Measurements from ENCODE around the gene SUGT1.

Gene SUGT1

DNA sequence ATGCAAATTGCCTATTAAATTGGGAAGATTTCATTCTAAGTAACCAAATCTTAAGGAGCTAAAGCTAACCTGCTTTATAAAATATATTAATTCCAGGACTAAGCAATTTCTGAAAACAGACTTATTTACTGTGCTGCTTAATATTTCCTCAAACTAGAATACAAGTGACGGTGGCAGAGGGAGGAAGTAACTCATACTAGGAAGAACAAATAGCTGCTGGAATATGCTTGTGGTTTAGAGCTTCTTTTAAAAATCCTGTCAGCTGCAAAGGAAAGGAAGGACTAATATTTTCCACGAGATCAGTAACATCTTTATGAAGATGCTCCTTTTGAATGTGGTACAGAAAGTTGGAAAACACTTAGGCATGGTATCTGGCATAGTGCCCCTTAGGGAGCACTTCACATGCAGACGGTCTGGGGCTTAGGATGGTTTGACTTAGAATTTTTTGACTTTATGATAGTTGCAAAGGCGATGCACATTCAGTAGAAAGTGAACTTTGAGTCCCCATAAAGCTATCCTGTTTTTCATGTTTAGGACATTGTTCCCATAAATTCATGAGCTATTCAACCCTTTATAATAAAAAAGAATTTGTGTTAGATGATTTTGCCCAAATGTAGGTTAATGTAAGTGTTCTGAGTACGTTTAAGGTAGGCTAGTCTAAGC, 13.8 kb upstream of the SUGT1 start:
- Histone ChIP-seq H3K9ac (ENCODE audit: low read length) (no peak overlapping the region), H3K36me3 (ENCODE audit: control insufficient read depth, insufficient read depth, low read length) (peaks cover 3% of the 10 kb centered on the region), H3K4me3 (ENCODE audit: low read length) (no peak overlapping the region), H3K27ac (ENCODE audit: low read depth, low read length) (no peak overlapping the region), H3K4me1 (ENCODE audit: control insufficient read depth, insufficient read depth, low read length) (no peaks in the 10 kb centered on the region), H3K27me3 (ENCODE audit: control insufficient read depth, insufficient read depth, low read length) (no peaks in the 10 kb centered on the region)

GRCh38 chr13:52642131-52642530, 10.5 kb upstream of the SUGT1 start, which contains the start of gene HNRNPA1L2:
HNRNPA1L2 (plus strand) TSS chr13:52642431; CDS start chr13:52642493, 62 bp downstream.
- Histone ChIP-seq H3K36me3 (ENCODE audit: control insufficient read depth, insufficient read depth, low read length) (peaks cover 3% of the 10 kb centered on the region), H3K27me3 (ENCODE audit: control insufficient read depth, insufficient read depth, low read length) (no peaks in the 10 kb centered on the region), H3K9ac (ENCODE audit: low read length) (no peak within 1 kb of the TSS), H3K27ac (ENCODE audit: low read depth, low read length) (no peak within 1 kb of the TSS), H3K4me3 (ENCODE audit: low read length) (no peak within 1 kb of the TSS), H3K4me1 (ENCODE audit: control insufficient read depth, insufficient read depth, low read length) (no peaks in the 10 kb centered on the region)

DNA sequence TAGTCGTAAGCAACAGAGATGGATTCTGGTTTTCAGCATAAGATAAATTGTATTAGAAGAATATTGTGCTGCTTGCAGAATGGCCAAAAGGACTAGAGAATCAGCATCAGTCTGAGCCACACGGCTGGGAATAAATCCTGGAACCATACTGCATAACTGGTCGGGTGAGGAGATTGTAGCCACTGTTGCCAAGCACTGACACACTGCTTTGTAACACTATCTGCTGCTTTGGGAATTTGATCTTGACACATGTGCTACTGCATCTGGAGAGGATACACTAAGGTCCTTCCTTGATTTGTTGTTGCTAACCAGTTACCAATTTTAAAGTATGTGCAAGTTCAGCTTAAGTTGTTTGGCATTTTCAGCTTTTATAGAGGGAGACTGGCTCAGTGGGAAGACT, 8.5 kb upstream of the SUGT1 start:
- Histone ChIP-seq H3K27ac (ENCODE audit: low read depth, low read length) (no peak overlapping the region), H3K4me1 (ENCODE audit: control insufficient read depth, insufficient read depth, low read length) (no peaks in the 10 kb centered on the region), H3K4me3 (ENCODE audit: low read length) (no peak overlapping the region), H3K27me3 (ENCODE audit: control insufficient read depth, insufficient read depth, low read length) (no peaks in the 10 kb centered on the region), H3K36me3 (ENCODE audit: control insufficient read depth, insufficient read depth, low read length) (peaks cover 3% of the 10 kb centered on the region), H3K9ac (ENCODE audit: low read length) (no peak overlapping the region)

GRCh38 chr13:52646967-52647366, 5.7 kb upstream of the SUGT1 start:
- Histone ChIP-seq H3K27ac (ENCODE audit: low read depth, low read length) (no peak overlapping the region), H3K27me3 (ENCODE audit: control insufficient read depth, insufficient read depth, low read length) (no peaks in the 10 kb centered on the region), H3K4me3 (ENCODE audit: low read length) (no peak overlapping the region)

GRCh38 chr13:52650731-52651130, 1.9 kb upstream of the SUGT1 start:
- no peaks in the 10 kb centered on the region for H3K36me3 ChIP-seq (ENCODE audit: control insufficient read depth, insufficient read depth, low read length)
- H3K4me1 ChIP-seq (ENCODE audit: control insufficient read depth, insufficient read depth, low read length): peaks cover 10% of the 10 kb centered on the region
- no peaks in the 10 kb centered on the region for H3K27me3 ChIP-seq (ENCODE audit: control insufficient read depth, insufficient read depth, low read length)
- H3K9ac ChIP-seq (ENCODE audit: low read length): no peak overlapping the region
- peak overlapping the region; percentile 97 for H3K4me3 ChIP-seq (ENCODE audit: low read length)
- H3K27ac ChIP-seq (ENCODE audit: low read depth, low read length): no peak overlapping the region

More at GRCh38 chr13:52646967-52647366, 5.7 kb upstream of the SUGT1 start:
- no peak overlapping the region for H3K9ac ChIP-seq (ENCODE audit: low read length)
- peaks cover 5% of the 10 kb centered on the region for H3K4me1 ChIP-seq (ENCODE audit: control insufficient read depth, insufficient read depth, low read length)
- no peaks in the 10 kb centered on the region for H3K36me3 ChIP-seq (ENCODE audit: control insufficient read depth, insufficient read depth, low read length)

DNA sequence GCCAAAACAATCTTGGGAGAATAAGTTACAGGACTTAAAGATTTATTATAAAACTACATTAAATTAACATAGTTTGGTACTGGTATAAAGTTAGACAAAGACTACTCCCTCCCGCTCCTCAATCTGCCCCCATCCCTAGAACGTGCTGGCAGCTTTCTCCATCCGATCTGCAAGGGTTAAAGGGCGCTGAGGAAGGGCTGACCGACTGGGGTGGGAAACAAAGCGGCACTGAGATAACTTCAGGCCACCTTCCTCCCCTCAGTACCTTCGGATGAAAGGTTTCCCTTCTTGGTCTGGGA, 790 bp upstream of the SUGT1 start:
- peaks cover 10% of the 10 kb centered on the region for H3K4me1 ChIP-seq (ENCODE audit: control insufficient read depth, insufficient read depth, low read length)
- no peaks in the 10 kb centered on the region for H3K36me3 ChIP-seq (ENCODE audit: control insufficient read depth, insufficient read depth, low read length)

DNA sequence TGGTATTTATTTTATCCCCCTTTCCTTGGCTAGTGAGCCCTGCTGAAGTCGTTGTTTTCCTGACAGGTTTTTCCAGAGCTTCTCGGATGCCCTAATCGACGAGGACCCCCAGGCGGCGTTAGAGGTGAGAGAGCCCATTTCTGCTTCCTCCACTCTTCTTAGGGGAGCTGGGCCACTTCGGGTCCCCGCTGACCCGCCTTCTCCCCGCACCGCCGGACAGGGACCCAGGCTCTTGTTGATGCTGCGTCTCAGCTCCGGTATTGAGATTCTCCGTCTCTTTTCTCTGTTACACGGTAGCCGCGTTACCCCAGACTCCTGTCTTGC, 306 bp downstream of the SUGT1 start:
- H3K27ac ChIP-seq (ENCODE audit: low read depth, low read length): peak overlapping the region; percentile 99
- no peaks in the 10 kb centered on the region for H3K27me3 ChIP-seq (ENCODE audit: control insufficient read depth, insufficient read depth, low read length)
- peaks cover 10% of the 10 kb centered on the region for H3K4me1 ChIP-seq (ENCODE audit: control insufficient read depth, insufficient read depth, low read length)
- peak overlapping the region; percentile 87 for H3K9ac ChIP-seq (ENCODE audit: low read length)
- H3K36me3 ChIP-seq (ENCODE audit: control insufficient read depth, insufficient read depth, low read length): no peaks in the 10 kb centered on the region
- peak overlapping the region; percentile 97 for H3K4me3 ChIP-seq (ENCODE audit: low read length)

More for the DNA sequence above, 790 bp upstream of the SUGT1 start:
- Histone ChIP-seq H3K27ac (ENCODE audit: low read depth, low read length) (peak overlapping the region; percentile 99), H3K27me3 (ENCODE audit: control insufficient read depth, insufficient read depth, low read length) (no peaks in the 10 kb centered on the region), H3K9ac (ENCODE audit: low read length) (peak overlapping the region; percentile 93), H3K4me3 (ENCODE audit: low read length) (peak overlapping the region; percentile 97)

GRCh38 chr13:52659340-52659739, 6.7 kb downstream of the SUGT1 start:
- Histone ChIP-seq H3K36me3 (ENCODE audit: control insufficient read depth, insufficient read depth, low read length) (peaks cover 8% of the 10 kb centered on the region), H3K9ac (ENCODE audit: low read length) (no peak overlapping the region), H3K27ac (ENCODE audit: low read depth, low read length) (no peak overlapping the region), H3K27me3 (ENCODE audit: control insufficient read depth, insufficient read depth, low read length) (no peaks in the 10 kb centered on the region), H3K4me1 (ENCODE audit: control insufficient read depth, insufficient read depth, low read length) (no peaks in the 10 kb centered on the region), H3K4me3 (ENCODE audit: low read length) (no peak overlapping the region)

- no peaks in the 10 kb centered on the region for H3K4me1 ChIP-seq (ENCODE audit: control insufficient read depth, insufficient read depth, low read length)
- H3K36me3 ChIP-seq (ENCODE audit: control insufficient read depth, insufficient read depth, low read length): peaks cover 8% of the 10 kb centered on the region
- H3K27ac ChIP-seq (ENCODE audit: low read depth, low read length): no peak overlapping the region
- H3K4me3 ChIP-seq (ENCODE audit: low read length): no peak overlapping the region
- no peaks in the 10 kb centered on the region for H3K27me3 ChIP-seq (ENCODE audit: control insufficient read depth, insufficient read depth, low read length)
- H3K9ac ChIP-seq (ENCODE audit: low read length): no peak overlapping the region
Measured at GRCh38 chr13:52664272-52664671, 11.6 kb downstream of the SUGT1 start.

DNA sequence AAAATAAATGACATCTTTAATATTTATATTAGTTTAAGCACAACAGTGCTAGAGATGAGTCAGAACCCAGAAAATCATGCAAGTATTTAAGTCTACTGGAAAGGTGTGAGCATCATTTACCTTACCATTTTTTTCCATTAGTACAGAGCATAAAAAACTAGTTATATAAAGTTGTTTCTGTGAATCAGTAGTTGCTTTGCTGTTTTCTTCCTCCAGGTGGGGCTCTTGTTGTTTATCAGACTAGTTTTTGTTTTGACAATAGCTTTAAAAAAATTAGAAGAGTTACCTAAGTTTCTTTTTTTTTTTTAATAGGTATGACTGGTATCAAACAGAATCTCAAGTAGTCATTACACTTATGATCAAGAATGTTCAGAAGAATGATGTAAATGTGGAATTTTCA, 12.7 kb downstream of the SUGT1 start:
- Histone ChIP-seq H3K27ac (ENCODE audit: low read depth, low read length) (no peak overlapping the region), H3K27me3 (ENCODE audit: control insufficient read depth, insufficient read depth, low read length) (no peaks in the 10 kb centered on the region), H3K4me1 (ENCODE audit: control insufficient read depth, insufficient read depth, low read length) (no peaks in the 10 kb centered on the region), H3K9ac (ENCODE audit: low read length) (no peak overlapping the region), H3K36me3 (ENCODE audit: control insufficient read depth, insufficient read depth, low read length) (peaks cover 5% of the 10 kb centered on the region), H3K4me3 (ENCODE audit: low read length) (no peak overlapping the region)

DNA sequence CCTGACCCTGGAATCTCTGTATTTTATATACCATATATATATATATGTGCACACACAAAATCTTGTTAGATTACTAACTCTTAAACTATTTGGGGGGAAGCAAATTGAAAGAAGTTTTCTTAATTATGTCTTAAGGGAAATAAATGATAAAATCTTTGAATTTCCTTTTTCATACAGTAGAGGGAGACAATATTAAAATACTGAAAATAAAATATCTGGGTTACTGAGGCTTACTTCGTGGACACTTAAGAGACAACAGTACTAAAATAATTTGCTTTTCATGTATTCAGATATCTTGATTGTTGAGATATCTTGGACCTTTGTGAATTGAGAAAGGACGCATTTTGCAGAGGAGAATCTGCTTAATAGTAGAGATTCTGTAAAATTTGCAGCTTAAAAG, 17.0 kb downstream of the SUGT1 start:
- no peaks in the 10 kb centered on the region for H3K36me3 ChIP-seq (ENCODE audit: control insufficient read depth, insufficient read depth, low read length)
- no peak overlapping the region for H3K27ac ChIP-seq (ENCODE audit: low read depth, low read length)

DNA sequence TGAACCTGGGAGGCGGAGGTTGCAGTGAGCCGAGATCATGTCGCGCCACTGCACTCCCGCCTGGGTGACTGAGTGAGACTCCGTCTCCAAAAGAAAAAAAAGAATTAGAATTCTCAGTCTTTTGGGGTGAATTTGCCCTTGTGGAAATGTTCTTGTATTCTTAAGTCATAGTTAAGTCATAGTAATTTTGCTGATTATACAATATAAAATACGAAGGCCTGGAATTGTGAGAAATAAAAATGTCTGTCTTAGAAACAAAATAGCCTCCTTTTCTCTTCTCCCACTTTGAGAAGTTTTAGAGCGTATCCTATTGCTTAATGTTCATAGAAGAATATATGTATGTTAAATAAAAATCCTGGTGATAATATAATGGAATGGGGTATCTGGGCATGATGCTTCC, 18.1 kb downstream of the SUGT1 start:
- Histone ChIP-seq H3K27me3 (ENCODE audit: control insufficient read depth, insufficient read depth, low read length) (no peaks in the 10 kb centered on the region), H3K27ac (ENCODE audit: low read depth, low read length) (no peak overlapping the region), H3K4me3 (ENCODE audit: low read length) (no peak overlapping the region), H3K9ac (ENCODE audit: low read length) (no peak overlapping the region), H3K4me1 (ENCODE audit: control insufficient read depth, insufficient read depth, low read length) (no peaks in the 10 kb centered on the region), H3K36me3 (ENCODE audit: control insufficient read depth, insufficient read depth, low read length) (no peaks in the 10 kb centered on the region)

More for the DNA sequence above, 17.0 kb downstream of the SUGT1 start:
- Histone ChIP-seq H3K4me1 (ENCODE audit: control insufficient read depth, insufficient read depth, low read length) (no peaks in the 10 kb centered on the region), H3K27me3 (ENCODE audit: control insufficient read depth, insufficient read depth, low read length) (no peaks in the 10 kb centered on the region), H3K9ac (ENCODE audit: low read length) (no peak overlapping the region), H3K4me3 (ENCODE audit: low read length) (no peak overlapping the region)

DNA sequence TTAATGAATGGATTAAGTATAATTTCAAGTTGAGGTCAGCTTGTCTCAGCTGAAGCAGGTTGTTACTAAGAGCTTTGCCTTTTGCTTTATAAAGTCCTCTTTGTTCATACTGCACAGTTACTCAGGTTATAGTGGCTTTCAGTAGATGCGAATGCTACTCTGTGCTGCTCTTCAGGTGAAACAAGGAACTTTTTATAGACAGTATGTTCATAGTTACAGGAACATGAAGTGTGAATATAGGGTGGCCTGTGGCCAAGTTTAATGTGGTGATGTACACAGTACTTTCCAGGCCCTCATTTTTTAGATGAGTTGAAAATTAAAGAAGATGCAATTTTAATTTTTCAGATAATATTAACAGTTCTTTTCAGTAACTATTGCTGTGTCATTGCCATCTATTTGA, 20.8 kb downstream of the SUGT1 start:
- H3K4me3 ChIP-seq (ENCODE audit: low read length): no peak overlapping the region

More for the DNA sequence above, 20.8 kb downstream of the SUGT1 start:
- Histone ChIP-seq H3K36me3 (ENCODE audit: control insufficient read depth, insufficient read depth, low read length) (peaks cover 3% of the 10 kb centered on the region), H3K9ac (ENCODE audit: low read length) (no peak overlapping the region), H3K27ac (ENCODE audit: low read depth, low read length) (no peak overlapping the region), H3K27me3 (ENCODE audit: control insufficient read depth, insufficient read depth, low read length) (no peaks in the 10 kb centered on the region), H3K4me1 (ENCODE audit: control insufficient read depth, insufficient read depth, low read length) (no peaks in the 10 kb centered on the region)

Data from rectal smooth muscle tissue (tissue), 1 donor.